Measurements from ENCODE around the gene ZYX.

DNA sequence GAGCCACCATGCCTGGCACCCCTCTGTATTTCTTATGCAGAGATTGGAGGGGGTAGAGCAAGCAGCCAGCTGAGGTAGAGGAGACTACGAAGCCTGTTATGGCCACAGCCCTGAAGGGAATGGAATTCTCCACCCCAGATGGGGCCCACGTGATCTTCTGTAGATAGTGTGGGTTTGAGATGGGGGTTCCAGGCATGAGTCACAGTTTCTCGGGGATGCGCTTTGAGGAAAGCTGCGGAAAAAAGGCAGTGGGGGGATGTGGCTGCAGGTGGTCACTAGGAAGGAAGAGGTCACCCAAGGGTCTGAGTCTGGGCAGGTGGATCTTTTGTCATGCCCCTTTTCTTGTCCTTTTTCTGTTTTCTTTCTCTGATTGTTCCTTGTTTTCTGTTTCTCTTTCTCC lies 30.1 kb upstream of the ZYX start:
- TF ChIP-seq POLR2AphosphoS5 (IDR thresholded peaks at IDR 0.05; ENCODE audit: low read depth, low read length) (no peak), POLR2A (IDR thresholded peaks at IDR 0.05; ENCODE audit: low read depth, low read length) (no peak), TAF1 (IDR thresholded peaks at IDR 0.05; ENCODE audit: borderline replicate concordance, low read depth, low read length) (no peak)

All from GM12892 (cell line).